GM13977 (cell line): ENCODE data around the gene SBF1.

ENCODE experiments used
- DNase-seq: peaks from one replicate; pipeline ENCODE4 v3.0.0; 2012; ENCODE audit warnings: low spot score
- CTCF ChIP-seq: IDR thresholded peaks from 2 replicates; pipeline ENCODE4 v1.5.1; 2012; ENCODE audit warnings: mild to moderate bottlenecking, control low read depth; ENCODE audit not compliant: insufficient read depth; ENCODE audit errors: extremely low read depth, missing control alignments
- in situ Hi-C: fragments of 300-500 bp; cut with MboI; formaldehyde crosslinking; loops from one replicate; pipeline ENCODE4 v1.12.0; 2022; ENCODE audit warnings: low sequenced_read_pairs, low pct_unique_long_range_greater_than_20kb, mixed read lengths, inconsistent platforms; ENCODE audit not compliant: unreplicated experiment

SBF1 gene

GRCh38 chr22:50474710-50475651 is at the start of gene SBF1:
Gene SBF1 (minus strand): TSS chr22:50475035. CDS start chr22:50474840, 195 bp downstream.
- no peak for TF ChIP-seq CTCF
- peak; percentile 100 for DNase-seq
- in situ Hi-C loops, result no loop called here

GRCh38 chr22:50523806-50524675 is 49.2 kb upstream of the SBF1 start:
- TF ChIP-seq CTCF, result no peak
- no peak for DNase-seq
- in situ Hi-C loops, result no loop called here

GRCh38 chr22:50523458-50523805 is 48.6 kb upstream of the SBF1 start:
- DNase-seq, result no peak
- TF ChIP-seq CTCF, result no peak
- in situ Hi-C loops, result no loop called here

GRCh38 chr22:50522806-50523438 is 48.1 kb upstream of the SBF1 start:
- no peak for TF ChIP-seq CTCF
- in situ Hi-C loops, result no loop called here
- no peak for DNase-seq

- TF ChIP-seq CTCF, result no peak
- in situ Hi-C loops, result no loop called here
- DNase-seq, result no peak
Measured at GRCh38 chr22:50522208-50522805, 47.5 kb upstream of the SBF1 start.

GRCh38 chr22:50521710-50522109 is 46.9 kb upstream of the SBF1 start:
- TF ChIP-seq CTCF, result no peak
- in situ Hi-C loops, result no loop called here
- DNase-seq, result no peak
